ENCODE measurements around the gene PEX5L. TPM values are rescaled to one million over a fixed set of nuclear protein-coding genes. Genes with fewer than 3 reads are reported as not detected.
"Not testable (repeated sequence)": the region's sequence is repeated elsewhere in the genome, so short reads cannot be mapped to it uniquely, and the experiment has no call there.

Gene PEX5L
- total RNA-seq = not detected

- no peak for DNase-seq
Observed at GRCh38 chr3:180036671-180037455, at the start of gene PEX5L. Gene PEX5L (minus strand): TSS chr3:180036937. CDS start chr3:180036599, 338 bp downstream.

DNA sequence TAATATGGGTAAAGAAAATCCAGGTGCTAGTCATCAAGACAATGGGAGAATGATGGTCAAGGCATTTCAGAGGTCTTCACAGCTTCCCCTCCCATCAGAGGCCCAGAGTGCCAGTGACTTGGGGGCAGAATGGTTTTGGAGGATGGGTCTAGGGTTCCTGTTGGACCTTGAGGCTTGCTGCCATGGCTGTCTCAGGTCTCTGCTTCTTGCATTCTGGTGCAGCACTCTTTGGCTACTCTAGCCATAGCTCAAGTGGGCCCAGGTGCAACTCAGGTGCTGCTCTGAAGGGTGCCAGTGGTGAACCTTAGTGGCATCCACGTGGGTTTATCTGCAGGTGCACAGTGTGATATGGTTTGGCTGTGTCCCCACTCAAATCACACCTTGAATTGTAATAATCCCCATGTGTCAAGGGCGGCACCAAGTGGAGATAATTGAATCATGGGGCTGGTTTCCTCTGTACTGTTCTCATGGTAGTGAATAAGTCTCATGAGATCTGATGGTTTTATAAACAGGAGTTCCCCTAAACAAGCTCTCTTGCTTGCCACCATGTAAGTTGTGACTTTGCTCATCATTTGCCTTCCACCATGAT lies 48.5 kb upstream of the PEX5L start:
- no peak for DNase-seq

GRCh38 chr3:180082699-180083098 lies 46.0 kb upstream of the PEX5L start:
- DNase-seq = no peak

- no peak for DNase-seq
Observed at GRCh38 chr3:180078592-180078991, 41.9 kb upstream of the PEX5L start.

DNA sequence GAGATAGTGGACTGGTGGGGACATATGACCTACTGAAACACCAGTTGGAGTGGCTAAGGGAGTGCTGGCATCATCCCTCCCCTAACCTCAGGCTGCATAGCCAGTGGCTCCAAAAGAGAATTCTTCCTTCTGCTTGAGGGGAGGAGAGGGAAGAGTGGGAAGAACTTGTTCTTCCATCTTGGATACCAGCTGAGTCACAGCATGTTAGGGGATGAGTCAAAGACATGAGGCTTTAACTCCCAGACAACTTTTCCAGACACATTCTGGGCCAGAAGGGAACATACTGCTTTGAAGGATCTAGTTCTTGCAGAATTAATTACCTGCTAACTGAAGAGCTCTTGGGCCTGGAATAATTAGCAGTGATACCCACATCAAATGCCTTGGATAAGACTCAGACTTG lies 36.8 kb upstream of the PEX5L start:
- no peak for DNase-seq

DNA sequence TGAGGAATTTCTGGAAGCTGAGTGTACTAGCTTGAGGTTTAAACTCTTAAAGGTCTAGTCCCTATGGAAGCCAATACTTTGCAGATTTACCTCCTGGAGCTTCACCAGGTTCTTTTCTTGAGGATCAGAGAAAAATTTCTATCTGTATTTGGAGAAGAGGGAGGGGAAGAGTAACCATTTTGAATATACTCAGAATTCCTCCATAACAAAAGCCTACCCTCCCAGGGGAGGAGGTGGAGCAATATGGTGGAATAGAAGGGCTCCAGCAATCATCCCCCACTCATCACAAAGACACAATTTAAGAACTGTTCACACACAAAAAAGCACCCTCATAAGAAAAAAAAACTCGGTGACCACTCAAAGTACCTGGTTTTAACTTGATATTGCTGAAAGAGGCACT lies 36.0 kb upstream of the PEX5L start:
- DNase-seq = no peak

- no peak for DNase-seq
Observed at GRCh38 chr3:180070925-180071324, 34.2 kb upstream of the PEX5L start.

DNA sequence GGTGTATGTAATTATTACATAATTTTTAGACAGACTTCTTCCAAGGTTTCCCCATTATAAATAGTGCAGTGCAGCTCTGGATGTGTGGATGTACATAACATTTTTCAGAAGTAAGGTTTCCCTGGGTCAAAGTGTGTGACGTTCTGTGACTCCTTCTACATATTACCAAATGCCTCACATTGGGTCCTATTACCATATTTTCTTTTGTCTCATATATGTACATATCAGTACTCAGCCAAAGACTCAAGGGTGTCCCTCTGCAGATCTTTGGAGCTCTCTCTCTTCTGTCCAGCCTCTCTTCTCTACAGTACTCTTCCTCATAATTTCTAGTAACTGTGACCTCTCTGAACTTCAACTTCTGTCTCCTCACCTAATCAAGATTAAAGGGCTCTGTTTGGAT lies 31.3 kb upstream of the PEX5L start:
- DNase-seq = no peak

DNA sequence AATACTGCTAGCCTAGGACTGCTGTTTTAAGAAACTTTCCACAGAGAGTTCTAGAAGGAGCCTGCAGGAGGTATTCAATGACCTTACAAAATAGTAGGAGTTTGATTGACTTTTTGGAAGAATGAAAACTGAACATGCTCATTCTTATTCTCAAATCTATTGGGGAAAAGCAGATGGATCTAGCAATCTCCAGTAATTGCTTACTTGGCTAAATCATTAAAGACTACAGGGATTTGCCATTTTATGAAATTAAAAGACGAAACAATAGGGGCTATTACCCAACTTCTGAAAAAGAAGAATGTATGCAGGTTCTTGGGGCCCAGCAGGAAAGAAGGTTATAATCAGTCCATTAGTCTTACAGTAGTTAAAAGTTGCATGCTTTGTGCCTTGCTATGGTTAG lies 29.9 kb upstream of the PEX5L start:
- DNase-seq = no peak

GRCh38 chr3:180063783-180064182 lies 27.0 kb upstream of the PEX5L start:
- DNase-seq = no peak

- no peak for DNase-seq
Observed at GRCh38 chr3:180062771-180063170, 26.0 kb upstream of the PEX5L start.

GRCh38 chr3:180059356-180059755 lies 22.6 kb upstream of the PEX5L start:
- DNase-seq = no peak

DNA sequence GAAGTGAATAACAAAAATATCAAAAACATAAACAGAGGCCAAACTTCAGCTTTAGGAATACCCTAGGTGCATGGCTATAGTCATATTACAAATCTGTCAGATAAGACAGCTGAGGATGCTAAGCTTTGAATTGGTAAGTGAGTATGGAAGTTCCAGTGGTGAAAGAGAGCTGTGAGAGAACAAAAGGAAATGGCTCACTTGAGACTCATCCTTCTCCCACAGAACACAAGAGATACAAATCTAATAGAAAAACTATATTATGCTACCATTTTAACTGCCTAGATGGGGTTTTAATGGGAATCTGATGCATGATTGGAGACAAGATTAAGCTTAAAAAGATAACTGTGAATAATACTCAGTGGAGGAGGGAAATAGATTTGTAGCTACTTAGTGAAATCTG lies 21.5 kb upstream of the PEX5L start:
- DNase-seq = no peak

GRCh38 chr3:180055656-180056055 lies 18.9 kb upstream of the PEX5L start:
- DNase-seq = not testable (repeated sequence)

DNA sequence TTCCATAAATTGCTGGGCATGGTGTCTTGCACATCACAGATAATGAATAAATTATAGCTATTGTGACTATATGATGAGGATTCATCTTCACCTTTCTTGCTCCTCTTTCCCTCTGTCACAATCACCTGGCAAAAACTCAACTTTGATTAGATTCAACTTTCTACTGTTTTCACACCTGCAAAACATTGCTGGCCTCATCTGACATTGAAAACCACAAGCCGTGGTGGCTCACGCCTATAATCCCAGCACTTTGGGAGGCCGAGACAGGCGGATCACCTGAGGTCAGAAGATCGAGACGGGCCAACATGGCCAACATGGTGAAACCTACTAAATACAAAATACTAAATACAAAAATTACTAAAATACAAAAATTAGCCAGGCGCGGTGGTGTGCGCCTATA lies 12.7 kb upstream of the PEX5L start:
- no peak for DNase-seq

GRCh38 chr3:180048840-180049239 lies 12.1 kb upstream of the PEX5L start:
- DNase-seq = no peak

DNA sequence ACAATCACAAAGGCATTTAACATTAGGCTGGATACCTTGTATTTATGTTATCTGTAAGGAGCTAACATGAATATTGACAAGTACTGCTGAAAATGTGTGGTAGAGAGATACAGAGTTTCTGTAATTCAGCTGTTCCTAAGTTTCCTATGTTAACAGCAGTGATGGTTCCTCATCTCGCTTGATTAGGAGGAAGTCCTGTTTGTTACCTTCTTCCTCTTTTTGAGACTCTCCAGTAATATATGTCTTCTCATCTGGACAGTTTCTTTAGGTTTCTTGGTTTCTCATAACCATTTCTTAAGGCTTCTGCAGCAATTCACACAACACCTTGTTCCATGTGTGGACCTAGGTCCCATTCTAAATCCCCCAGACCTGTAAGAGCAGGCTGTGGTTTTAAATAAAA lies 11.4 kb upstream of the PEX5L start:
- DNase-seq = no peak

GRCh38 chr3:180040966-180041365 lies 4.2 kb upstream of the PEX5L start:
- DNase-seq = no peak

DNA sequence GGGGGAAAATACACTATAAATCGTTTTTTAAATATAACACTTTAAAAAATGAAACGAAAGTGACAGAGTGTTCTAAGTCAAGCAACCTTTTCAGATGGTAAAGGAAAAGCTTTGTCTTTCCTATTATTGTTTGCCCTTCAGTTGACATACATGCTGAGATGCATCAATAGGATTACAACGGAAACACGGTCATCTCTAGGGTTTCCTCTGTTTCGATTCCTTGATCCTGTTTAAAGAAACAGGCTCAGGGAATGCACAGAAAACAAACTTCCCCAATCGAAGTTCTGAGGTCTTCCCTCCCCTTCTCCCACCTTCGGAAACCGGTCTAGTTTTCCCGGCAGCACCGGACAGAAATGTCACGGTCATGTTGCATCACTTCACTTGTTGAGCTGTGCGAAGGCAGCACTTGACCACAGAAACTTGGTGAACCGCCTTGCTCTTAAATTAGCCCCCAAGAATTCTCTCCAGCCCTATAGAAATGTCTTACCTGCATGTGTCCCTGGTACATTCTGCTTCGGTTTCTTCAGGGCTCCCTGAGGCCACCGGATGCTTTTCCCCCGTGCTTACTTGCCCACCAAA lies 556 bp downstream of the PEX5L start:
- no peak for DNase-seq

GRCh38 chr3:180026997-180027396 lies 9.7 kb downstream of the PEX5L start:
- no peak for DNase-seq

DNA sequence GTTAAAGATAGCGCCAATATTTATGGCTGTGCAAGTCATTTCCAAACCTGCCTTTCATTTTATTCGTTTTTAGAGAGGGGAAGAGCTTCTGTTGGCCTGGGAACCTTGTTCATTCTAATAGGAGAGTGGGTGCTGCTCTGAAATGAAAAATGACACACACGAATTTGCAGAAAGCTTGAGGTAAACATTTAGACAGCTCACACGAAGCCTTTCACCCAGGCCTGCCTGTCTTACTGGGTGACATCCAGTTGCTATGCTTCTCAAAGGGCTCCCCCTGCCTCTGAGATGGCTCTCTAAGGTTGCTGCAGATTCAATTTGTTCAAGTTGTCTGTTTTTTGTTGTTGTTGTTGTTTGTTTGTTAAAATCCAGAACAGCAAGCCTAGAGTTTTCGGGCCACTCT lies 18.2 kb downstream of the PEX5L start:
- no peak for DNase-seq

DNA sequence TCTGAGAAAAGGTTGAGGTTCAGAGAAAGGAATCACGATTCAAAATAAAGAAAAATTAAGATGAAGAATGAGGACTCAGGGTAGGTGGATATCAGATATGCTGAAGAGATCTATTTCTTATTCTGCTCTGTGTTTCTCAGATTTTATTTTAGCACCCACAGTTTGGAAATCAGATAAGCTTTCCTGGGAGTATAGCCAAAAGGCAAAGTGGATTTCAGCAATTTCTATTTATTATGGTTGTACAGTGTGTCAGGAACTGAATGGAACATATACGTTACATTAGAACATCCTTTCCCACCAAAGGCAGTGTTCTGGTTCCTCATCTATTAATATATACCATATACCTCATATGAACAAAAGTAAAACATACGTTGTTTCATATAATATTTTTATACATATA lies 18.9 kb downstream of the PEX5L start:
- DNase-seq = no peak

DNA sequence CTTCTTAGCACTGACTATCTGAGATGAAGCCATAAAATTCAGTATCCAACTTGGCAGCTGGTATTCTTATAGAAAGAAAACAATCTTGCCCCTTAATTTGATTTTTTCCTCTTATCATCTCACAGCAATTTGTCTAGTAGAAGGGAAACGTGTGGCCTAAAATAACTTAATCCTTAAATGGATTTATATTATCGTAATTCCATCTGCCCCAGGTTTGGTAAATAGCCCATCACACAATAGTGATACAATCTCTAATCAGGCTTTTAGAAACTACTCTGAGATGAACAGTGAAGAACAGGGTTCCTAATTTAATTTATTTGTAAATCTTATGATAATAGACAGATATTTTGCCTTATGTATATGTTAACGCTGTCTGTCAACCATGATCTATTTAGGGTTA lies 24.8 kb downstream of the PEX5L start:
- DNase-seq = no peak

GRCh38 chr3:180008318-180008717 lies 28.4 kb downstream of the PEX5L start:
- not testable (repeated sequence) for DNase-seq

Data from effector CD4-positive, alpha-beta T cell (primary cell).